Immature natural killer cell (primary cell): Measurements from ENCODE around the gene SPATA46. TPM values are rescaled to one million over a fixed set of nuclear protein-coding genes. Genes with fewer than 3 reads are reported as not detected.
"Not testable (repeated sequence)": the region's sequence is repeated elsewhere in the genome, so short reads cannot be mapped to it uniquely, and the experiment has no call there.

Experiments
- DNase-seq, 3 donors: peaks; one replicate each; pipeline ENCODE4 v3.0.0; 2022; ENCODE audit warnings: mixed read lengths in 1 of 3
- H3K27ac Mint-ChIP-seq, 6 donors: one replicate each; pipeline ENCODE4 v1.8.0; 2020; ENCODE audit warnings: mixed read lengths in 6 of 6, mild to moderate bottlenecking in 5 of 6, inconsistent platforms in 4 of 6, moderate library complexity in 3 of 6
- H3K27me3 Mint-ChIP-seq, 3 donors: one replicate each; pipeline ENCODE4 v1.8.0; 2020 to 2021; ENCODE audit warnings: low read depth in 3 of 3, mild to moderate bottlenecking in 3 of 3, mixed read lengths in 3 of 3, moderate library complexity in 3 of 3, inconsistent platforms in 1 of 3
- H3K36me3 Mint-ChIP-seq, 3 donors: one replicate each; pipeline ENCODE4 v1.8.0; 2020; ENCODE audit warnings: mixed read lengths in 3 of 3, inconsistent platforms in 2 of 3, mild to moderate bottlenecking in 2 of 3
- H3K4me1 Mint-ChIP-seq, 2 donors: one replicate each; pipeline ENCODE4 v1.8.0; 2020; ENCODE audit warnings: inconsistent platforms in 2 of 2, mild to moderate bottlenecking in 2 of 2, mixed read lengths in 2 of 2, moderate library complexity in 1 of 2
- H3K4me3 Mint-ChIP-seq, 5 donors: one replicate each; pipeline ENCODE4 v1.8.0; 2020; ENCODE audit warnings: mild to moderate bottlenecking in 5 of 5, mixed read lengths in 5 of 5, inconsistent platforms in 3 of 5, moderate library complexity in 3 of 5
- H3K9me3 Mint-ChIP-seq, 6 donors: one replicate each; pipeline ENCODE4 v1.8.0; 2020; ENCODE audit warnings: mild to moderate bottlenecking in 6 of 6, mixed read lengths in 6 of 6, inconsistent platforms in 4 of 6, moderate library complexity in 3 of 6
- polyA plus RNA-seq, 3 donors: library from polyadenylated mRNA; unstranded; fragments of 300-500 nt; fragmentation: Illumina TruSeq; gene quantifications; one replicate each; pipeline ENCODE4 v1.2.3, GENCODE V29; 2021

The SPATA46 gene
- polyA plus RNA-seq, 3 donors from 2014 or later = 0.22 TPM; not detected in 2

DNA sequence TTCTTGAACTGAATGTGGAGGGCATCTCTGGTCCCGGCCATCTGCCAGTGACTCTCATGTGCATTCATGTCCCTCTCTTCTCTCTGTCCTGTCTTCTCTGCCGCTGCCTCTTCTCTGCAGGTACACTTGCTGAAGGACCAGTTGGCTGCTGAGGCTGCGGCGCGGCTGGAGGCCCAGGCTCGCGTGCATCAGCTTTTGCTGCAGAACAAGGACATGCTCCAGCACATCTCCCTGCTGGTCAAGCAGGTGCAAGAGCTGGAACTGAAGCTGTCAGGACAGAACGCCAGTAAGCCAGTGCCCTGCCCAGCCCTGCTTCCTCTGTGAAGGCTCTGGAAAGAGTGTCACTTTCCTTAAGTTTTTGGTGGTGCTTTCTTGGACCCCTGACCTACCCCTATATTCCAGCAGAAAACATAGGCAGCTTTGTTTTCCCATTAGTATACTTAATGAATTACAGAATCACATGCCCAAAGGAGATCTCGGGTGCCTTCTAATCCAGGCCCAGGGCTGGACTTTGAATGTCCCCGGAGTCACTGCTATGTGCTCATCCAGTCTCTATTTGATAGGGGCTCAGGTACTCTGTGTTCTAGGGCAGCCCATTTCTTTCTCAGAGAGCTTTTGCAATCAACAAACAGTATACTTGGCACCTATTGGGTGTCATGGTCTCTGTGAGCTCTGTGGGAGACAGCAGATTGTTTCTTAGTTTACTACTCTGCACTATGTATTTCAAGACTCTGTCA is 11.2 kb downstream of the SPATA46 start:
- no peaks in the 10 kb centered on the region for H3K4me1 Mint-ChIP-seq
- DNase-seq = no peak
- H3K9me3 Mint-ChIP-seq = no peaks in the 10 kb centered on the region
- peaks cover 0 to 2% (median 2%) of the 10 kb centered on the region in 3 donors for H3K27me3 Mint-ChIP-seq
- H3K36me3 Mint-ChIP-seq = no peaks in the 10 kb centered on the region
- no peak overlapping the region for H3K4me3 Mint-ChIP-seq
- H3K27ac Mint-ChIP-seq = no peak overlapping the region

DNA sequence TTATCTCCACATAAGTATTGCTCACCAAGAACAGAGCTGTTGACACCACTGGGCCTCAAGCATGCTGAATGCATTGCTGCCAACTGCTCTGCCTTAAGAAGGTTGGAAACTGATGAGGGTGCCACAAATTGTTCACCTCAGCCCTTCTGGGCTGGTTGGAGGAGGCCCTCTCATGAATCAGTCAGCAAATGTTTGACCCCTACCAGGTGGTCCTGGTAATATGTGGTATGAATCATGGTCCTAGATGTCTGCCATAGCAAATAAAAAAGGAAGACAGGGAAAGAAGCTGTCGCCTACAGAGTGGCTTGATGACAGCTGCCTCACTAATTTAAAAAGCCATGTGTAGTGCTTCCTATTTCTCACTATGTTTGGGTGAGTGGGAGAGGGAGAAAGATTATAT is 12.2 kb downstream of the SPATA46 start:
- H3K4me1 Mint-ChIP-seq = no peaks in the 10 kb centered on the region
- H3K36me3 Mint-ChIP-seq = no peaks in the 10 kb centered on the region
- no peak overlapping the region for H3K4me3 Mint-ChIP-seq
- DNase-seq = no peak
- H3K27ac Mint-ChIP-seq = no peak overlapping the region
- peaks cover under 1 to 2% (median 2%) of the 10 kb centered on the region in 3 donors for H3K27me3 Mint-ChIP-seq
- H3K9me3 Mint-ChIP-seq = no peaks in the 10 kb centered on the region

DNA sequence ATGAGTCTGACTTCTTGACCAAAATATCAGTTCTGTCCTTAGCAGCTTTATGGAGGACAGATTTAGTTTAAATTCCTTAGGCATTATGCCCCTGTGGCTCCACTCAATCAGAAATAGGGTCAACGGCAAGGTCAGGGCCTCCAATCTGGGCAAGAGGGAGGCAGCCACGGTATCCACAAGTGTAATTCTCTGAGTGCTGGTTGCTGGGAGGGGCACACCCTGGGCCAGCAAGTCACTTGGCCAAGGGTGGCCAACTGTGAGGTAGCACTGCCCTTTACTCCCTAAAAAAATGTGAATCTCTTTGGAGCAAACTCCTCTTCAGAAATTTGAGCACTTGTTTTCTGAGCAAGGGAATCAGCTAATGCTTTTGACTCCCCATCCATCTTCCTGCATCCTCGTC is 12.8 kb downstream of the SPATA46 start:
- Mint-ChIP-seq H3K4me3 (no peak overlapping the region), H3K27ac (no peak overlapping the region), H3K36me3 (no peaks in the 10 kb centered on the region), H3K9me3 (no peaks in the 10 kb centered on the region), H3K27me3 (peaks cover 2 to 4% (median 2%) of the 10 kb centered on the region in 3 donors), H3K4me1 (no peaks in the 10 kb centered on the region)
- DNase-seq = no peak

DNA sequence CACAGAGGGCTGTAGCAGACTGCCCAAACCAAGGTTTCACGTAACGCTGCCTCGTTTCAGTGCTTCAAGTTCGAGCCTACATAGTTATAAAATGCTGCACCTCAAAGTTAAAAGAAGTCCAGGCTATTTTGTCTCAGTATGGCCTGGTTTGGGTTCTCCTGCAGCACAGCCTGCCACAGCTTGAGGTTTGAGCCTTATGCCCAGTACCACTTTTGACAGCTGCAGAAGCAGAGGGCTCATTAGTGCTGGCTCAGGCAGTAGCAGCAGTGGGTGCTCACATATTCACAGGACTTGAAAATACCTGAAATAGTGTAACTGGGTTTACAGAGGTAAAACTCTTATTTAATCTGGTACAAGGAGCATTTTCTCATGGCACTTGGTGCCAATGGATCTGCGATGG is 15.3 kb downstream of the SPATA46 start:
- no peaks in the 10 kb centered on the region for H3K36me3 Mint-ChIP-seq
- H3K27me3 Mint-ChIP-seq = peaks cover 0 to 4% (median 2%) of the 10 kb centered on the region in 3 donors
- no peaks in the 10 kb centered on the region for H3K4me1 Mint-ChIP-seq
- no peak for DNase-seq
- no peak overlapping the region for H3K4me3 Mint-ChIP-seq
- no peak overlapping the region for H3K27ac Mint-ChIP-seq
- no peaks in the 10 kb centered on the region for H3K9me3 Mint-ChIP-seq

DNA sequence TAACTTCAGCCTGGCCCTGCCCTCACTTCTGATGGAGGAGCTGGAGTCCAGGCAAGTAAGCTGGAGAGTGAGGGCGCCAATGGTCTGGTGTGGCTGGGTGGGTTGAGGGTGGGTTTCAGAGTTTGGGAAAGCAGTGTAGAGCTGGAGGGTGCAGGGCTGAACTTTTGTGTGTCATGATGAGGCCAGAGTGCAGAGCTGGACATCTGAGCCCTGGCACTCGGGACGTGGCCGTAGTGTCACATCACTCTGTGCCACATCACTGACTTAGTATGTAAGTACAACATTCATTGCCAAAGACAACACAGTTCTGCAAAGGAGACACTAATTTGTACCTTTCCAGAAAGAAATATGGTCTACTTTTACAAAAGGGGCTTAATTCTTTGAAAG is 15.8 kb downstream of the SPATA46 start:
- no peak overlapping the region for H3K4me3 Mint-ChIP-seq
- H3K27me3 Mint-ChIP-seq = peaks cover 0 to 4% (median 0%) of the 10 kb centered on the region in 3 donors
- no peaks in the 10 kb centered on the region for H3K36me3 Mint-ChIP-seq
- no peaks in the 10 kb centered on the region for H3K4me1 Mint-ChIP-seq
- no peaks in the 10 kb centered on the region for H3K9me3 Mint-ChIP-seq
- DNase-seq = no peak
- H3K27ac Mint-ChIP-seq = no peak overlapping the region

DNA sequence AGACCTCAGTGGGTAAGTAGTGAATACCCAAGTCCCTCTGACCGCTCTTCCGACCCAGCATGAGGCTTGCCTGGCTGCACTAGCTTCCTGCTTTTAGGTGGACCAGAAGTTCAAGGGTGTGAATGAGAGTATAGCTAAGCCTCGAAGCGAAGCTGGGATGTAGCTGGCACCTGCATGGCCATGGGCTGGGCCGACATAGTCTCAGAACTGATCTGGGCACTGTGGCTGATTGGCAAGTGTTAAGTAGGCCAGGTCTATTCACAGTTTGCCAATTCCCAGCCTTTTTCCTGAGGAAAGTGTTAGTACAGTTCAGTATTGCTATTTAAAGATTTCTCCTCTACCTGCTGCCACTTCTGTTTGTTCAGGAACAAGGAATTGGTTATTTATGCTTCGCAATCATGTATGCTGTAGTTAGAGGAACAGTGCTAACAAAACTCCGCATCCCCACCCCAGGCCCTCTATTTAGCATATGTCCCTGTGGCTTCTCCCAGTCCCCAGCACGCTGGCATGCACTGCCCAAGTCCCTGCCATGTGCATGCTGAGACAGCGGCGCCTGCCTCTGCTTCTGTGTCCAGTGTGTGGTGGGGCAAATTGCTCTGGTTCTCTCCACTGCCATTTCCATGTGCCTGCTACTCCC is 16.3 kb downstream of the SPATA46 start:
- Mint-ChIP-seq H3K27ac (no peak overlapping the region), H3K36me3 (no peaks in the 10 kb centered on the region)
- no peak for DNase-seq

DNA sequence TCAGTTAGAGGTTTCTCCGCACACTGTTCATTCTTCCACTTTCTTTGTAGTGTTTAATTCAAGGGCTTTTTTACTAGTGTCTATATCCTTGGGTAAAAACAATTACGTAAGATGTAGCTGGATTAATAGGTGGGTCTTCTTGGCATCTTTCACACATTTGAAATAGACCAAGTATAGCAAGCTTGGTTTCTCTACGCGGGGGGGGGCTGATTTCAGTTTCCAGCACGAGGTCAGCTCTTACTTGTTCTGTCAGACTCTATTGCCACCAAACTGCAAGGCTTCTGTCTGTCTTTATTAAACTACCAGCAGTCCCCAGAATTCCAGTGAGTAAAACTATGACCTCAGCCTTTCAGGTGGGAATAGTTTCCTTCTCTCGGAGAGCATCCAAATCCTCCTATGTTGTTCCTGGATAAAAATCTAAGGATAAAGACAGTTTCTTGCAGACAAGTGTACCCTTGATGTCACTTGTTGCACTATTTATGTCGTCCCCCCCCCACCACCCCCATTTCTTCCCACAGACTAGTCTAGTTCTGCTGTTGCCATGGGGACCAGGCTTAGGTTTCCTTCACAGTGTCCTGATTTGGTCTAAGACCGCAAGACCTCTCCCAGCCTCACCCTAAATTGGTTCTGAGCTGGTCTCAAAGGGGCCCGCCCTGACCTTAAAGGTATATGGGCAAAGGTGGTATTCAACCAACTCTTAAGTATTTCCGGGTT is 17.0 kb downstream of the SPATA46 start:
- H3K4me1 Mint-ChIP-seq = no peaks in the 10 kb centered on the region

More for the DNA sequence above, 16.3 kb downstream of the SPATA46 start:
- no peak overlapping the region for H3K4me3 Mint-ChIP-seq
- no peaks in the 10 kb centered on the region for H3K4me1 Mint-ChIP-seq
- H3K27me3 Mint-ChIP-seq = peaks cover 0 to 4% (median 0%) of the 10 kb centered on the region in 3 donors
- no peaks in the 10 kb centered on the region for H3K9me3 Mint-ChIP-seq

DNA sequence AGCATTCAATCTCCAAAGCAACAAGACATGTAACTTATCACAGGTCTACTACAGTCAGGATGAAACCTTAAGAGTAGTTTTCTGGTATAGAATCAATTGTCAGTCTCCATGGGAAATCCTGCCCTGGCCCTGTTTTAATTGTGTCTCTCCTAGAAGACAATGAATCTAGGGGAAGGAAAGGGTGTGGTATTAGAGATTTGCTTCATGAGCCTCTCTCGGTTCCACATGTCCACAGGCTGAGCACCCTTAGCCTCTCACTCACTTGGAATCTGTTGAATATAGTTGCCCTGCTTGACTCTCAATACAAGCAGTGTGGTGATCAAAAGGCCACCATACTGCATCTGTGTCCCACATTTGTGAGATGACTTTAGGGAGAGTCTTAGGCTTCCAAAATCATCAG is 17.7 kb downstream of the SPATA46 start:
- Mint-ChIP-seq H3K36me3 (no peaks in the 10 kb centered on the region), H3K9me3 (no peaks in the 10 kb centered on the region), H3K27ac (no peak overlapping the region), H3K4me1 (no peaks in the 10 kb centered on the region), H3K27me3 (peaks cover 0 to 5% (median 0%) of the 10 kb centered on the region in 3 donors), H3K4me3 (no peak overlapping the region)
- DNase-seq = no peak

More for the DNA sequence above, 17.0 kb downstream of the SPATA46 start:
- Mint-ChIP-seq H3K36me3 (no peaks in the 10 kb centered on the region), H3K27ac (no peak overlapping the region), H3K4me3 (no peak overlapping the region), H3K27me3 (peaks cover 0 to 4% (median 0%) of the 10 kb centered on the region in 3 donors), H3K9me3 (no peaks in the 10 kb centered on the region)
- DNase-seq = no peak

DNA sequence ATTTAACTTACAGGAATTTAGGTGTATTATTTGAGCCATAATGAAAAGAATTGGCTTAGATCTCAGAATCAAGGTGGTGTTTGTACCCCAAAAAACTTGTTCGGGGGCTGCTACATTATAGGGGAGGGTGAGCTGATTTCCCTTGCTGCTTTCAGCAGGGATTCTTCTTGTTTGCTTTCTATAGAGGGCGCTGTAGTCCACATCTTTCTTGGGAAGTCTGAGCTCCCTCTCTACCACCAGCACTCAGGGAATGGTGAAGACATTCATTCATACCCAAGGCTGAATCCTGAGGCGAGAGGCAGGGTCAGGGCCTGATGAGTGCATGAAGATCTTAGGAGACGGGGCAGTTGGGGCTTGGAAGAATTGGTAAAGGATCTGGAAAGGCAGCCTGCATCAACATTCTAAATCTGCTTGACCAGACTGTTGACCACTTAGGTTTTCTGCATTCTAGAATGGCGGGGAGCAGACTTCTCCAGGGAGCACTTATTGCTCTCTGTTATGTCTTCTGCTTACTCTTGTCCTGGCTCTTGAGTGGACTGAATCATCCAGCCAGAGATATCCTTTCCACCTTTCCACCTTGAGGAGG is 18.9 kb downstream of the SPATA46 start:
- no peaks in the 10 kb centered on the region for H3K9me3 Mint-ChIP-seq
- peaks cover 2 to 5% (median 2%) of the 10 kb centered on the region in 3 donors for H3K27me3 Mint-ChIP-seq
- peak; percentile 49 to 57 (median 57) for DNase-seq

DNA sequence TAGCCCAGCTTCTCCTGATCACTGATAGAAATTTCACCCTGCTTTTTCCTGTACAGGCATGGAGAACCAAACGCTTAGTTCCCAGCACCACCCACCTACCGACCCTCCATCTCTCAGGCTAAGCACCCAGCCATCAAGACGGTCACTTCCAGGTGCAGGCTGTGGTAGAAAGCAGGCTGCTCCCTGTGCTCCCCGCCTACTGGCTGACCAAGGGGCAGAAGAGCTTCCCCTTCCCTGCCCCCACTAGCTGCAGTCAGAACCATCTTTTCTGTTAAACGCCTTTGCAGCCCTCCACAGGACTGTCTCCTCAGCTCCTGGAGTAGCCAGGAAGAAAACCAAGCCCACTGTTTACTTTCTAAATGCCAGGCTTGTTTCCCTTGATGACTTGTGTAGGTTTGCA is 23.0 kb downstream of the SPATA46 start:
- H3K27me3 Mint-ChIP-seq = peaks cover 3 to 8% (median 3%) of the 10 kb centered on the region in 3 donors
- DNase-seq = no peak
- no peak overlapping the region for H3K4me3 Mint-ChIP-seq
- no peaks in the 10 kb centered on the region for H3K9me3 Mint-ChIP-seq
- H3K27ac Mint-ChIP-seq = no peak overlapping the region
- H3K4me1 Mint-ChIP-seq = no peaks in the 10 kb centered on the region
- H3K36me3 Mint-ChIP-seq = no peaks in the 10 kb centered on the region

More for the DNA sequence above, 18.9 kb downstream of the SPATA46 start:
- no peaks in the 10 kb centered on the region for H3K36me3 Mint-ChIP-seq
- H3K4me1 Mint-ChIP-seq = no peaks in the 10 kb centered on the region
- H3K27ac Mint-ChIP-seq = no peak overlapping the region
- H3K4me3 Mint-ChIP-seq = no peak overlapping the region

DNA sequence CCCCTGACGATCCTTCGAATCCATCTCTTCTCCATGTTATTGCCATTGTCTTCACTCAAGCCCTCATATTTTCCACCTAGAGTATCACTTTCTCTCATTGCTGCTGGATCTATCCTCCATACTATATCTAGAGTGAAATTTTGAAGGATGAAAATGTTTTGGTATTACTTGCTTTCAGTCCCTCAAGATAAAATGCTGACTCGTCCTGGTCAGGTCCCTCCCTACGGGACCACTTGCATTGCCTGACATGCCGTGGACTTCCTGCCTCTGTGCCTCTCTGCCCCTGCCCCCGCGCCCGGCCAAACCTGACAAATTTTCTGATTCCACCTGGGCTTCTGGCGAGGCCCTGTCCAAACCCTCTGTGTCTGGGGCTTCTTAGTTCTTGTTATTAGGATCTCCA is 23.6 kb downstream of the SPATA46 start:
- Mint-ChIP-seq H3K27ac (peak overlapping the region in 2 of 6 donors; percentile 0 to 15), H3K36me3 (no peaks in the 10 kb centered on the region), H3K27me3 (peaks cover 3 to 8% (median 3%) of the 10 kb centered on the region in 3 donors), H3K4me1 (no peaks in the 10 kb centered on the region), H3K4me3 (no peak overlapping the region), H3K9me3 (no peaks in the 10 kb centered on the region)
- no peak for DNase-seq

DNA sequence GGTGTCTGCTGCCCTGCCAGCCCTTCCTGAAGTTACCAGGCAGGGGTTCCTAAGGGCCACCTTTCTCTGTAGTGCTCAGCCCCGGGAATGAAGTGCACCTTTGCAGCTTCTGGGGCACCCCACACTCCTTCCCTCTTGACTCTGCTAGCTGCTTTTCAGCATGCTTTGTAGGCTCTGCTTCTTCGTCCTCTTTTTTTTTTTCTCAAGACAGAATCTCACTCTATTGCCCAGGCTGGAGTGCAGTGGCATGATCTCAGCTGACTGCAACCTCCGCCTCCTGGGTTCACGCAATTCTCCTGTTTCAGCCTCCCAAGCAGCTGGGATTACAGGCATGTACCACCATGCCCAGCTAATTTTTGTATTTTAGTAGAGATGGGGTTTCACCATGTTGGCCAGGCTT is 24.8 kb downstream of the SPATA46 start:
- not testable (repeated sequence) for H3K4me3 Mint-ChIP-seq, DNase-seq, H3K9me3 Mint-ChIP-seq, H3K36me3 Mint-ChIP-seq, H3K27ac Mint-ChIP-seq, H3K4me1 Mint-ChIP-seq
- H3K27me3 Mint-ChIP-seq = peaks cover 3 to 13% (median 3%) of the 10 kb centered on the region in 3 donors

DNA sequence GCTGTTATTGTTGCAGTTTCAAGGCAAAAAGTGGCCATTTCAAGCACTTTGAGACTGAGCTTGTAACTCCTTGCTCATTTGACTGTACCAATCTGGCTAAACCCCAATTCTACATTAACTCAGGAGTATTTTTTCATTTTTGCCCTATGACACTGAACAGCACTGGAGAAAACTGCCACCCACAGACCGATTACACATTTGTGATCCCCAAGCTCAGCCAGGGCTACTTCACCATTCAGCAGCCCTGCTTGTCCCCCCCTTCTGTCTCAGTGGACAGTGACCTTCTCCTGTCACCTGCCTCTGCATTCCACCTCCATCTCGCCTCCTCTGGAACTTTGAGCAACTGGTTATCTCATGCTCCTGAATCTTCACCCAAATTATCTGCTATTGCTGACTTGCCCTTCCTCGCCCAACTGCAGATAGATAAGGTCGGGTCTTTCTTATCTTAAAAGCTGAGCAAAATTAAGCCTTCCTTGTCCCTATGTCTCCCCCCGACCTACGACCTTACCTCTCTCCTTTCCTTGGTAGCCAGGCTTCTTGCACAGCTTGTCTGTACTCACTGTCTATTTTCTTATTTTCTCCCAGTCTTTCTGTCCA is 25.3 kb downstream of the SPATA46 start:
- no peaks in the 10 kb centered on the region for H3K36me3 Mint-ChIP-seq
- H3K27me3 Mint-ChIP-seq = peaks cover 3 to 13% (median 3%) of the 10 kb centered on the region in 3 donors
- no peaks in the 10 kb centered on the region for H3K9me3 Mint-ChIP-seq
- H3K4me3 Mint-ChIP-seq = no peak overlapping the region
- no peak for DNase-seq
- H3K4me1 Mint-ChIP-seq = no peaks in the 10 kb centered on the region
- no peak overlapping the region for H3K27ac Mint-ChIP-seq
